ENCODE measurements around the gene EIF3J. TPM values are rescaled to one million over a fixed set of nuclear protein-coding genes. Genes with fewer than 3 reads are reported as not detected.

The EIF3J gene
- total and polyA plus RNA-seq, 10 donors: 23.9 to 65.0 (median 45.6) TPM

DNA sequence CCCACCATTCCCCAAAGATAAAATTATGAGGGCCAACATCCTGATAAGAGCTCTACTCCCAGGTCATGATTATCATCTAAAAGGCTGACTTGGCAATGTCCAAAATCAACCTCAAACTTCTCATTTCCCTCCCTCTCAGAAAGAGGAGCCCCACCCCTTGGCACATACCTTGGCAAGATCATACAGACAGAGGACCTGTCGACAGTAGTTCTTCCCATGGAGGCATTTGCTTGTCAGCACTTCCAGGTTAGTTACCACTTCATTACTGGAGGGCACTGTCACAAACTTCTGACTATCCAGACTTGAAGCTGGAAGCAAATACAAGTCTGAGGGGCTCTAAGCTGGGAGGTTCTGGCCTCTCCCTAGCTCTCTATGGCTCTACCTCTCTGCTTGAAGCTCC lies 37.8 kb downstream of the EIF3J start:
- no peaks in the 10 kb centered on the region for H3K9me3 ChIP-seq
- intact Hi-C loops (cut with DNase I; ENCODE audit: low total_unique reads): no loop called here
- no peak for DNase-seq
- no peak for TF ChIP-seq POLR2A (IDR thresholded peaks at IDR 0.05)
- no peak for TF ChIP-seq POLR2AphosphoS5 (IDR thresholded peaks at IDR 0.05)
- TF ChIP-seq, protein P1, sequence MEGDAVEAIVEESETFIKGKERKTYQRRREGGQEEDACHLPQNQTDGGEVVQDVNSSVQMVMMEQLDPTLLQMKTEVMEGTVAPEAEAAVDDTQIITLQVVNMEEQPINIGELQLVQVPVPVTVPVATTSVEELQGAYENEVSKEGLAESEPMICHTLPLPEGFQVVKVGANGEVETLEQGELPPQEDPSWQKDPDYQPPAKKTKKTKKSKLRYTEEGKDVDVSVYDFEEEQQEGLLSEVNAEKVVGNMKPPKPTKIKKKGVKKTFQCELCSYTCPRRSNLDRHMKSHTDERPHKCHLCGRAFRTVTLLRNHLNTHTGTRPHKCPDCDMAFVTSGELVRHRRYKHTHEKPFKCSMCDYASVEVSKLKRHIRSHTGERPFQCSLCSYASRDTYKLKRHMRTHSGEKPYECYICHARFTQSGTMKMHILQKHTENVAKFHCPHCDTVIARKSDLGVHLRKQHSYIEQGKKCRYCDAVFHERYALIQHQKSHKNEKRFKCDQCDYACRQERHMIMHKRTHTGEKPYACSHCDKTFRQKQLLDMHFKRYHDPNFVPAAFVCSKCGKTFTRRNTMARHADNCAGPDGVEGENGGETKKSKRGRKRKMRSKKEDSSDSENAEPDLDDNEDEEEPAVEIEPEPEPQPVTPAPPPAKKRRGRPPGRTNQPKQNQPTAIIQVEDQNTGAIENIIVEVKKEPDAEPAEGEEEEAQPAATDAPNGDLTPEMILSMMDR (IDR thresholded peaks at IDR 0.05 in 8 of 11, conservative IDR thresholded peaks at IDR 0.05 in 3 of 11): no peak
- no peak overlapping the region for H3K4me3 ChIP-seq
- H3K27me3 ChIP-seq (replicated peaks in 1 of 7): no peaks in the 10 kb centered on the region
- H3K36me3 ChIP-seq: peaks cover 0 to 99% (median 40%) of the 10 kb centered on the region in 6 donors
- peak overlapping the region in 1 of 8 donors; percentile 28 for H3K27ac ChIP-seq
- peaks cover 3 to 16% (median 12%) of the 10 kb centered on the region in 6 donors for H3K4me1 ChIP-seq
- 69 to 91% (median 84%) methylated on average over 1 of the region's 1 CpG for WGBS, 5 donors

DNA sequence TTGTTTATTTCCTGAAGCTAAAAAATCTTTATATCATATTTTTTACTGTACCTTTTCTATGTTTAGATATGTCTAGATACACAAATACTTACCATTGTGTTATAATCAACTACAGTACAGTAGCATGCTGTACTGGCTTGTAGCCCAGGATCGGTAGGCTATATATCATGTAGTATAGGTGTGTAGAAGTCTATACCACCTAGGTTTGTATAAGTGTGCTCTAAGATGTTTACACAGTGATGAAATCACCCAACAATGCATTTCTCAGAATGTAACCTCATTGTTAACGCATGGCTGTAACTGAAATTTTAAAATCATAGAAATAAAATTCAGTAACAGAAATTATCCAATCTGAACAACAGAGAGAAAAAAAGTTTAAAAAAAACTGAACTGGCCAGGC lies 43.2 kb downstream of the EIF3J start:
- no peak for DNase-seq
- no peak for TF ChIP-seq POLR2A (IDR thresholded peaks at IDR 0.05)
- TF ChIP-seq POLR2AphosphoS5 (IDR thresholded peaks at IDR 0.05): no peak
- TF ChIP-seq, protein P1 (IDR thresholded peaks at IDR 0.05 in 8 of 11, conservative IDR thresholded peaks at IDR 0.05 in 3 of 11): no peak
- no peak overlapping the region for H3K4me3 ChIP-seq
- no peaks in the 10 kb centered on the region for H3K27me3 ChIP-seq (replicated peaks in 1 of 7)
- H3K36me3 ChIP-seq: peaks cover 0 to 99% (median 42%) of the 10 kb centered on the region in 6 donors
- H3K27ac ChIP-seq: no peak overlapping the region
- H3K4me1 ChIP-seq: peaks cover 3 to 16% (median 12%) of the 10 kb centered on the region in 6 donors
- WGBS, 5 donors: 95 to 100% (median 96%) methylated on average over 2 of the region's 2 CpGs
- intact Hi-C loops (cut with DNase I; ENCODE audit: low total_unique reads): no loop called here
- no peaks in the 10 kb centered on the region for H3K9me3 ChIP-seq

DNA sequence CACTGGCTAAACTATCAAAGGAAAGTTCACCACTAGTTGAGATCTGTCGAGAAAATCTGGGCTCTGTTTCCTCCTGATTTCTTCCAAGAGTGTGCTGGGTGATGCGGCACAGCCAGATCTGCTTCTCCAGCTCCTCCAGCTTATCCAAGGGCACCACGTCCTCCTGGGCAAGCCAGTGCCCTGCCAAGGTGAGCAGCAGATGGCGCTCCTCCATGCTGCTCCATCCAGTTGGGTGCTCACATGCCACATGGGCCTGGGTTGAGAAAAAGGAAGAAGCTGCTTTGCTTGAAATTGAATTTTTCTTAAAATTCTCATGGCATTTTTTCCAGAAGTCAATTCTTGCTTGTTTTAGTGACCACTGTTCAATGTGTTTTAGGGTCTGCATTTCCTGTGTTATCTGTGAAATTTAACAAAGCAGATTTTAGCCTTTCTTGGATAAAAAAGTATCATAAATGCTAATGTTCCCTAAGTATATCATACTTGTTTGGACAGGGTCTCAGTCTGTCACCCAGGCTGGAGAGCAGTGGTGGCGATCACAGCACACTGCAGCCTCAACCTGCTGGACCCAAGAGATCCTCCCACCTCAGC lies 47.3 kb downstream of the EIF3J start:
- TF ChIP-seq, protein P1 (IDR thresholded peaks at IDR 0.05 in 8 of 11, conservative IDR thresholded peaks at IDR 0.05 in 3 of 11): peak; percentile 9 to 69 (median 48)
- peak; percentile 22 to 40 (median 34) for TF ChIP-seq POLR2AphosphoS5 (IDR thresholded peaks at IDR 0.05)
- no peak for TF ChIP-seq POLR2A (IDR thresholded peaks at IDR 0.05)
- intact Hi-C loops (cut with DNase I; ENCODE audit: low total_unique reads): no loop called here
- 71 to 87% (median 85%) methylated on average over 5 of the region's 5 CpGs for WGBS, 5 donors

DNA sequence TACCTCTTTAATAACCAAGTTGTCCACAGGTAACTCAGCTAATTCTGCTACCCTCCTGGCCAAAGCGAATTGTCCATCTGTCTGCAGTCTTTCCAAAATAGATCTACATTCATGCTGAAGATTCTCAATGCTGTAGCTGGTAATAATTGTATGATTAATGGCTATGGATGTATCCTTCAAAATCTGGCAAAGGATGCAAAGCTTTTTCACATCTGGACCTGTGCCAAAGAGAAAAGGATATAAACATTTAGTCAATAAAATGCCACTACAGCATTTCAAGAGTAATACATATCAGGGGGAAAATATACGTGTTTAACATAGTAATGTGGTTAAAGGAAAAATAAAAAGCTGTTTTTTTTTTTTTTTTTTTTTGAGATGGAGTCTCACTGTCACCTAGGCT lies 48.7 kb downstream of the EIF3J start:
- intact Hi-C loops (cut with DNase I; ENCODE audit: low total_unique reads): no loop called here
- Histone ChIP-seq H3K36me3 (peaks cover 5 to 100% (median 88%) of the 10 kb centered on the region in 6 donors), H3K4me1 (no peaks in the 10 kb centered on the region), H3K27ac (no peak overlapping the region), H3K27me3 (replicated peaks in 1 of 7) (no peaks in the 10 kb centered on the region), H3K9me3 (no peaks in the 10 kb centered on the region), H3K4me3 (no peak overlapping the region)
- 74 to 93% (median 83%) methylated on average over 2 of the region's 2 CpGs for WGBS, 5 donors
- TF ChIP-seq POLR2AphosphoS5 (IDR thresholded peaks at IDR 0.05): no peak
- TF ChIP-seq POLR2A (IDR thresholded peaks at IDR 0.05): no peak
- TF ChIP-seq, protein P1 (IDR thresholded peaks at IDR 0.05 in 8 of 11, conservative IDR thresholded peaks at IDR 0.05 in 3 of 11): no peak
- no peak for DNase-seq

More for the DNA sequence above, 47.3 kb downstream of the EIF3J start:
- DNase-seq: peak; percentile 84
- H3K27ac ChIP-seq: peak overlapping the region in 2 of 8 donors; percentile 4 to 13
- no peaks in the 10 kb centered on the region for H3K9me3 ChIP-seq
- no peaks in the 10 kb centered on the region for H3K27me3 ChIP-seq (replicated peaks in 1 of 7)
- H3K4me1 ChIP-seq: peaks cover 0 to 4% (median 0%) of the 10 kb centered on the region in 6 donors
- no peak overlapping the region for H3K4me3 ChIP-seq
- H3K36me3 ChIP-seq: peaks cover 3 to 100% (median 79%) of the 10 kb centered on the region in 6 donors
